Heart left ventricle (tissue), 16 donors: ENCODE data around the gene HEPACAM. TPM values are rescaled to one million over a fixed set of nuclear protein-coding genes. Genes with fewer than 3 reads are reported as not detected.

Experiments
- ATAC-seq, 4 donors: fragments of 200-7000 bp; cut with Tn5 transposase; one replicate each; pipeline ENCODE4 v1.9.1; 2020 to 2022; ENCODE audit warnings: moderate library complexity in 4 of 4, mild to moderate bottlenecking in 3 of 4, moderate number of reproducible peaks in 1 of 4
- DNase-seq, 5 donors: peaks; one replicate each; pipeline ENCODE4 v3.0.0-alpha.2; 2020
- H3K27ac ChIP-seq, 12 donors: fragments of 200-600 bp; sonication (generic) in 4 of 12; one replicate each; pipeline versions ENCODE4 v1.5.0 to v1.8.0; 2016 to 2022; ENCODE audit warnings: mild to moderate bottlenecking in 2 of 12
- H3K27me3 ChIP-seq, 9 donors: fragments of 200-600 bp; sonication (generic) in 2 of 9; one replicate each; pipeline versions ENCODE4 v1.5.1 to v1.8.0; 2016 to 2022; ENCODE audit warnings: mild to moderate bottlenecking in 3 of 9
- H3K36me3 ChIP-seq, 9 donors: fragments of 200-600 bp; sonication (generic) in 2 of 9; one replicate each; pipeline versions ENCODE4 v1.5.0 to v1.8.0; 2018 to 2022; ENCODE audit warnings: mild to moderate bottlenecking in 2 of 9
- H3K4me1 ChIP-seq, 12 donors: fragments of 200-600 bp; sonication (generic) in 4 of 12; one replicate each; pipeline versions ENCODE4 v1.5.0 to v1.8.0; 2016 to 2022; ENCODE audit warnings: mild to moderate bottlenecking in 3 of 12
- H3K4me3 ChIP-seq, 12 donors: fragments of 200-600 bp; sonication (generic) in 4 of 12; one replicate each; pipeline versions ENCODE4 v1.5.0 to v1.8.0; 2017 to 2022; ENCODE audit warnings: mild to moderate bottlenecking in 9 of 12, moderate library complexity in 4 of 12
- H3K9me3 ChIP-seq, 12 donors: fragments of 200-600 bp; sonication (generic) in 4 of 12; one replicate each; pipeline versions ENCODE4 v1.5.0 to v1.8.0; 2016 to 2022; ENCODE audit warnings: mild to moderate bottlenecking in 1 of 12
- CTCF ChIP-seq, 12 donors: fragments of 200-600 bp; sonication (generic) in 4 of 12; IDR thresholded peaks; one replicate each; pipeline versions ENCODE4 v1.5.0 to v1.8.0; 2018 to 2022; ENCODE audit warnings: antibody characterized with exemption in 12 of 12, mild to moderate bottlenecking in 5 of 12
- POLR2A ChIP-seq, 2 donors: fragments of 450-650 bp; IDR thresholded peaks; one replicate each; pipeline ENCODE4 v1.6.1; 2017; ENCODE audit warnings: antibody characterized with exemption in 2 of 2, mild to moderate bottlenecking in 2 of 2, moderate library complexity in 2 of 2
- WGBS, 4 donors: extraction: QIAGEN DNeasy Blood & Tissue Kit in 2 of 4; methylation state at CpG; one replicate each; pipeline versions ENCODE4 v1.1.5 to v1.1.7; 2013 to 2018; 5-methylcytosine and 5-hydroxymethylcytosine counted together
- intact Hi-C, 10 donors: fragments of 100-400 bp; cut with DNase I; formaldehyde crosslinking; loops; one replicate each; pipeline versions ENCODE4 v1.11.1 to v1.14.2; 2022
- polyA plus RNA-seq, 2 donors: library from polyadenylated mRNA; stranded (reverse); fragments of 200-250 nt; gene quantifications; one replicate each; pipeline ENCODE4 v1.2.3, GENCODE V29; 2013
- total RNA-seq, 9 donors: library from RNA; depleted of rRNA in 2 of 9; stranded (reverse); fragments of >200 nt in 2 of 9; fragmentation: NEBNext Ultra II Directional in 3 of 9; extraction: Animal tissue kit (Norgen Biotek cat#: 25700) in 3 of 9; gene quantifications; one replicate each; pipeline versions ENCODE4 v1.1.0 to v1.2.4, GENCODE V29; 2016 to 2023
- donor health status: ischemic (EF 13 %, LVEDD 7.1; RV severe dilation, severe dysfunction).
- donor health status: healthy with polysubstance abuse.
- donor health status: DM: no; HTN: yes; CAD: no.
- donor health status: DM: no; HTN: no; CAD: no.
- donor health status: ischemic (EF 25% LVEDD 6.9; RV normal size, moderate dysfunction).
- donor health status: ischemic (EF 25% LVEDD 5.7; RV mildly dilated, moderate dysfunction).
- donor health status: healthy.
- donor health status: DM: yes; HTN: yes; CAD: no.
- donor health status: ischemic (EF 35%, LVEDD 5.7; RV mildly dilated, moderate dysfunction).
- donor health status: nonischemic (EF 11% LVEDD 7.7; RV severe dilation, severe dysfunction).
- donor health status: DM: yes; HTN: yes; CAD: no.
- donor health status: PGD.
- donor health status: ischemic (EF 29% LVEDD 5.4; RV normal size, mild dysfunction).
- donor health status: nonischemic (EF 23%, LVEDD 6.1; RV moderate dilation, normal function).

HEPACAM gene
- total and polyA plus RNA-seq, 11 donors: 0.07 to 2.6 (median 0.38) TPM; not detected in 4

- H3K4me1 ChIP-seq: peaks cover 0 to 15% (median 8%) of the 10 kb centered on the region in 12 donors
- TF ChIP-seq CTCF (IDR thresholded peaks at IDR 0.05) (no peak), POLR2A (IDR thresholded peaks at IDR 0.05) (no peak)
- intact Hi-C loops: loop anchor here in 8 of 10 donors (5.0 to 10.0 kb wide), 10 partner anchors 73 to 924 kb away; partner anchors contain the start of gene TMEM218 (in 4 of the 8)
- no peaks in the 10 kb centered on the region for H3K27me3 ChIP-seq
- H3K36me3 ChIP-seq: no peaks in the 10 kb centered on the region
- peak overlapping the region in 1 of 12 donors; percentile 40 for H3K27ac ChIP-seq
- DNase-seq (no peak), ATAC-seq (no peak)
- no peak overlapping the region for H3K4me3 ChIP-seq
- H3K9me3 ChIP-seq: peaks cover 0 to 20% (median 0%) of the 10 kb centered on the region in 12 donors
These were observed 14.9 kb upstream of the HEPACAM start for GRCh38 chr11:124950601-124951330.

GRCh38 chr11:124946735-124947141 lies 10.9 kb upstream of the HEPACAM start:
- intact Hi-C loops: no loop called here
- peaks cover 0 to 20% (median 0%) of the 10 kb centered on the region in 12 donors for H3K9me3 ChIP-seq
- DNase-seq (no peak), ATAC-seq (no peak)
- no peak overlapping the region for H3K4me3 ChIP-seq
- H3K27me3 ChIP-seq: no peaks in the 10 kb centered on the region
- no peaks in the 10 kb centered on the region for H3K4me1 ChIP-seq
- H3K27ac ChIP-seq: no peak overlapping the region
- TF ChIP-seq CTCF (IDR thresholded peaks at IDR 0.05): no peak
- no peak for TF ChIP-seq POLR2A (IDR thresholded peaks at IDR 0.05)
- H3K36me3 ChIP-seq: no peaks in the 10 kb centered on the region
- 51 to 73% (median 57%) methylated on average over 2 of the region's 2 CpGs for WGBS, 4 donors

GRCh38 chr11:124945826-124946225 lies 10.0 kb upstream of the HEPACAM start:
- ATAC-seq (no peak), DNase-seq (no peak)
- intact Hi-C loops: no loop called here
- no peak overlapping the region for H3K27ac ChIP-seq
- 72 to 83% (median 76%) methylated on average over 6 of the region's 6 CpGs for WGBS, 4 donors
- TF ChIP-seq CTCF (IDR thresholded peaks at IDR 0.05) (no peak), POLR2A (IDR thresholded peaks at IDR 0.05) (no peak)
- H3K27me3 ChIP-seq: no peaks in the 10 kb centered on the region
- peaks cover 0 to 20% (median 0%) of the 10 kb centered on the region in 12 donors for H3K9me3 ChIP-seq
- H3K4me1 ChIP-seq: no peaks in the 10 kb centered on the region
- no peaks in the 10 kb centered on the region for H3K36me3 ChIP-seq
- H3K4me3 ChIP-seq: no peak overlapping the region

- intact Hi-C loops: no loop called here
- no peak for ATAC-seq
- peaks cover 0 to 19% (median 0%) of the 10 kb centered on the region in 12 donors for H3K9me3 ChIP-seq
- no peaks in the 10 kb centered on the region for H3K36me3 ChIP-seq
- no peak overlapping the region for H3K27ac ChIP-seq
- 67 to 88% (median 81%) methylated on average over 3 of the region's 3 CpGs for WGBS, 4 donors
- H3K4me1 ChIP-seq: no peaks in the 10 kb centered on the region
- no peak overlapping the region for H3K4me3 ChIP-seq
- H3K27me3 ChIP-seq: no peaks in the 10 kb centered on the region
- TF ChIP-seq CTCF (IDR thresholded peaks at IDR 0.05) (no peak), POLR2A (IDR thresholded peaks at IDR 0.05) (no peak)
- DNase-seq: no peak
These were observed 8.7 kb upstream of the HEPACAM start for GRCh38 chr11:124944565-124944964.
